Glomerular endothelial cell (primary cell): ENCODE data around the gene HGFAC. TPM values are rescaled to one million over a fixed set of nuclear protein-coding genes. Genes with fewer than 3 reads are reported as not detected.

Experiments used
- DNase-seq: peaks from one replicate; pipeline ENCODE4 v3.0.0-alpha.2; 2011; ENCODE audit warnings: low read depth, low spot score; ENCODE audit errors: extremely low read depth
- total RNA-seq: library from RNA; depleted of rRNA; stranded (reverse); fragments of >200 nt; gene quantifications from 2 replicates; pipeline ENCODE4 v1.2.3, GENCODE V29; 2015

HGFAC gene
- total RNA-seq, 1 donor from 2014 or later: 0.64 TPM

DNA sequence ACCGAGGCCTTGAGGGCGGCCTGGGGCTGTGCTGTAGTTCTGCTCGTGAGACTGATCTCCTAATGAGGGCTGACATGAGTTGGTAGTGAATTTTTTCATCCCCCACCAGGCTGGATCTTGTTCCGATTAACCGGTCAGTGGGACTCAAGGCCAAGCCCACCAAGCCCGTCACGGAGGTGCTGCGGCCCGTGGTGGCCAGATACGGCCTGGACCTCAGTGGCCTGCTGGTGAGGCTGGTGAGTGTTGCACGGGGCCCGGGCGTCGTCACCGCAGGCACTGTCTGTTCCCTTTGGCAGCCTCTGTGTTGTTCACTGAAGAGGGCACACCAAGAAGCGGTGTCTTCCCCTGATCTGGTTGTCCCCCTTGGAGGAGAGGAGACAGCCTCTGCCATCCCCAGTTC, 18.4 kb upstream of the HGFAC start:
- no peak for DNase-seq

DNA sequence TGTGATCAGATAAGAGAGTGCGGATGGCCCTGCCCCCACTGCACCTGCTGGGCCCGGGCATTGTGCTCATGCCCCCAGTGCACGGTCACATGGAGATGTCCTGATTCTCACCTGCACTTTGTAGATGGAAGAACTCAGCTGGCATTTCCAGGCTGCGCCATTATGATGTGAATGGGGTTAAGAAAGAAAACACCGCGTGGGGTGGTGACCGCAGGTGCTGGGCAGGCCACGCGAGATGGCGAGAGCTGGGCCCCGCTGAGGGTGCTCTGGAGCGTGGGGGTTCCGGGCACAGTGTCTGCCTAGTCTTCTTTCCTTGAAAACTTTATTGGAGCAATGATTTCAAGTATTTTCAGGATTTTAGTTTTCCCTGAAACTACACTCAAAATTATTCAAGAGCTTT, 17.8 kb upstream of the HGFAC start:
- DNase-seq: no peak

DNA sequence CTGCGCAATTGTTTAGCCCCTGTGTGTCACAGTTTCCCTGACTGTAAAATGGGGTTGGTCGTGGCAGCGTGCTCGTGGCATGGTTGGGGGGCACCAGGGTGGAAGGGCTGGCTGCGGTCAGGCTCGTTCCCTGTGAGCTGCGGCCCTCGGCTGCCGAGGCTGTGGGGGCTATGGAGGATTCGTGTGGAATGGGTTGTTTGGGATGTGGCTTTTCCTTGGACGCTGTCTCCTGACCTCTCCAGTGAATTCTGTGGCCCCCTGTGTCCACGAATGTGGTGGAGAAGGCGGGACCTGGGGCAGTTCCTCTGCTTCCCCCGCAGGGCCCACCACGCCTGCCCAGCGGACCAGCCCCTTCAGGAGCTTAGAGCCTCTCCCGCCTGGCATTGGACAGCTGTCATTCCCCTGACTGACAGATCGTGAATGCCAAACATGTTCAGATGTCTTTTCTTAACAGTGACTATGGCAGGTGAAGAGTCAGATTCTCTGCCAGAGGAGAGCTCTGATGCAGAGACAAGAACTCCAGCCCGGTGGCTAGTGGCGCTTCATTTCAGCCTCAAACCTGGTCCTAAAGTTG, 17.2 kb upstream of the HGFAC start:
- DNase-seq: no peak

DNA sequence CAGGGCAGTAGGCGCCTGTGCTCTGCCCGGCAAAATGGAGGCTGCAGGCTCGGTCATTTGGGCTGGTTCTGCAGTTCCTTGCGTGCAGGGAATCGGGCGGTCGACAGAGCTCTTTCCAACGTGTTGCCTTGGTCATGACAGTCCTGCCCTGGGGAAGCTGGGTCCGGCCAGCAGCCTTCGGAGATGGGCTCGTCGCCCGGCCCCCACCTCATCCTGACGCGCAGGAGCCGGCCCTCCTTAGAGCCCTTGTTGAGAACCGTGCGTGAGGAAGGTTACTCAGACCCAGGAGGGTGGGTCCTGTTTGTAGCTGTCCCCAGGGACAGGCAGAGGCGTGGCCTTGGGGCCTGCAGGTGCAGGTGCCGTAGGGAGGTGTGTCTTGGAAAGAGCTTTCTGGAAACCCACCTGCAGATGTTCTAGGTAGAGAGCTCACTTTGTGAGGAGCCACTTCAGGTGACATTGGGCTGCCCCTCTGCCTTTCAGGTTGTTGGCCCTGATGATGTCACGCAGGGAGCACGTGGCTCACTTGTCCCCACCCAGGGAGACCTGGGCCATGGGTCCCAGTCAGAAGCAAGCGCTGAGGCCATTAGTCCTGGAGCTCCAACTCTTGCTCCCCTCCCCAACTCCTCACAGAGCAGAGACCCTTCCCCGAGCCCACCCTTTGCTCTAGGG, 15.2 kb upstream of the HGFAC start:
- no peak for DNase-seq

DNA sequence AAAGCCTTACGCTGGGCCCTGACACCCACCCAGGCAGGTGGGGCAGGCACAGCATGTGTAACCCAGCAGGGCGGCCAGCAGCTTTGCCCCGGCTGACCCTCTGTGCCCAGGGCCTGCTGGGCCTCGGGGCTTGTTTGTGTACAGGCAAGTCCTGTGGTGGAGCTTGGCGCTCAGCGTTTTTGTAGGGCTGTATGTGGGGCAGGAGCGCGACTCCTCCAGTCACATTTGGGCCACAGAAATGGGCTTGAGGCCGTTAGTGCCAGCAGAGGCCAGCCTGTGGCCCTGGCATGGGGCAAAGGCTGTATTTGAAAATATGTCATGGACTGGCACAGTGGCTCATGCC, 14.7 kb upstream of the HGFAC start:
- no peak for DNase-seq

DNA sequence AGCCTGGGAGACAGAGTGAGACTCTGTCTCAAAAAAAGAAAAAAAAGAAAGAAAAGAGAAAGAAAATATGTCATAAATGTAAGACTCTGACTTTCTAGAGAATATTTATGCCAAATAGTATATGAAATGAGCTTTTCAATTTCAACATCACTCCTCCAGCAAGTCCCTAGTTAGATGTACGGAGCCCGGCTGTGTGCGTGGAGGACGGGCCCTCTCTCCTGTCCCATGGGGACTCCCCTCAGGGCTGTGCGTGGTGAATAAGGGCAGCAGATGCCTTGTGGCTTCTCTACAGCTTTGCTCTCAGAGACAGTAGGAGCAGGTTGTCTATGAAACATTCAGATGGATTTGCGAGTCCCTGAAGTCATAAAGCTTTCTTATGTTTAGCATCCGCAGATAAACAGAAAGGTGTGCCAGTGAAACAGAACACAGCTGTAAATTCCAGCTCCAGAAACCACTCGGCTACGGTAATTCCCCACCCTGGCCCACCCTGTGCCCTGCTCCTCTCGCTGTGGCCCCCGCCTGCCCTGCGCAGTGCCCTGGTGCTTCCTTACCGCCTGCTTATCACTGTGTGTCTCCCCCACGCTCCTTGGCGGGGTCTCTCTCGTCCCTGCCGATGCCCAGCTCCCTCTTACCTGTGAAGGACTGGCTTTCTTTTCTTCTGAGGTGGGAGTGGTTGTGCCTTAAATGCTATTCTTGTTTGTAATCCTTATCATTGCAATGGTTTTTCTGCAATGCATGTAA, 13.9 kb upstream of the HGFAC start:
- DNase-seq: no peak

DNA sequence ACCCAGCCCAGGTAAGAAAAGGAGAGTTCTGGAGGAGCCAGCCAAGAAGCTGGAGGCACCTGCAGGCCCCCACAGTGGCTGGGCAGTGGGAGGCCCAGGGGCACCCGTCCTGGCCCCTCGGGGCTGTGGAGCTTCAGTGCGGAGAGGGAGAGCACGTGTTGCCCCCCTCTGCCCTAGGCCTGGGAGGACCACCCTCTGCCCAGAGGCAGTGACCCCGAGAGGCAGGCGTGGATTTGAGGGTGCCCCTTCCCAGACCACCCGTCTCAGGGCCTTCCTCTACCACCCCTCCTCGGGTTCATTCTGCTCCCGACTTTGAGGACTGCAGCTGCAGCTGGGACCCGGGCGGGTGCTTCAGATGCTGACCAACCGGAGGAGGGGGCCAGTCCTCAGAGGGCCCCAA, 12.1 kb upstream of the HGFAC start:
- no peak for DNase-seq

DNA sequence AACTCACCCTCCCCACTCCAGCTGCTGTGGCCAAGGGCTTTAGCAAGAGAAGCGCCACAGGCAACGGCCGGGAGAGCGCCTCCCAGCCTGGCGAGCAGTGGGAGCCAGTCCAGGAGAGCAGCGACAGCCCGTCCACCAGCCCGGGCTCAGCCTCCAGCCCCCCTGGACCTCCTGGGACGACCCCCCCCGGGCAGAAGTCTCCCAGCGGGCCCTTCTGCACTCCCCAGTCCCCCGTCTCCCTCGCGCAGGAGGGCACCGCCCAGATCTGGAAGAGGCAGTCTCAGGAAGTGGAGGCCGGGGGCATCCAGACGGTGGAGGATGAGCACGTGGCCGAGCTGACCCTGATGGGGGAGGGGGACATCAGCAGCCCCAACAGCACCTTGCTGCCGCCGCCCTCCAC, 11.2 kb upstream of the HGFAC start:
- DNase-seq: no peak

DNA sequence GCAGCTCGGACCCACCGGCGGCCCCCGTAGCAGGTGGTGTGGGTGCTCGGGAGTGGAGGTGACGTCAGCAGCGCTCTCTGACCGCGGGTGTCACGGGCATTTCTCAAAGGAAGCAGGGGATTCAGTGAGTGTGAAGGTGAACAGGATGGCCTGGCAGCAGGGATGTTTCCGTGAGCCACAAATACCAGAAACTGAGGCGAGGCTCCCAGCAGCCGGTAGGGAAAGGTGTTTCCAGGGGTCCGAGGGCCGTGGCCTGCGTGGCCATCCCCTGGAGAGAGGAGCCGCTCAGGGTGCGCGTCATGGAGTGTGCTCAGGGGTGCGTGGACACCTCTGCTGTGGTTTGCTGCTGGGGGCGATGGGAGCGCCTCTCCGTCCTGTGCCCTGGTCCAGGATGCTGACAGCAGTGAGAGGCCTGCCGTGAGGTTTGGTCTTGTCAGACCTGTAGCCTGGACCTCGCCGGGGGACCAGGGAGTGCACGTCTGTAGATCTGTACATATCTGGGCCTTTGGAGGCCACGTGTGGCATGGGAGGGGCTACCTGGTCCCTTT, 10.2 kb upstream of the HGFAC start:
- no peak for DNase-seq

DNA sequence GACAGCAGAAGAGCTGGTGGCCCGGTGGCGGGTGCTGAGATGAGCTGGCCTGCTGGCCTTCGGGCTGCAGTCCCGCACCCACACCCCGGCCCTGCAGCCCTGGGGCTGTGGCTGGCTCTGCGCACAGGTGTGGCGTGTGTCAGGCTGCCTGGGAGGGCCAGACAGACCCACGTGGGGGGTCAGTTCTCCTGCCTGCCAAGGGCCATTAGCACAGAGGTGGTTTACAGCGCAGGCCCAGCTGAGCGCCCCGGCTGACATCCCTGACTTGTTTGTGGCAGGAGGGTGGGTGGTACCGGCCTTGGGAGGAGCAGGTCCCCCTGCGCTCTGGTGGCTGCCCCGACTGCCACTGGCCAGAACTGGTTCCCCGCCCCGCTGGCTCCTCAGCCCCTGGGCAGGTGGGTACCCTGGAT, 9.4 kb upstream of the HGFAC start:
- DNase-seq: no peak

DNA sequence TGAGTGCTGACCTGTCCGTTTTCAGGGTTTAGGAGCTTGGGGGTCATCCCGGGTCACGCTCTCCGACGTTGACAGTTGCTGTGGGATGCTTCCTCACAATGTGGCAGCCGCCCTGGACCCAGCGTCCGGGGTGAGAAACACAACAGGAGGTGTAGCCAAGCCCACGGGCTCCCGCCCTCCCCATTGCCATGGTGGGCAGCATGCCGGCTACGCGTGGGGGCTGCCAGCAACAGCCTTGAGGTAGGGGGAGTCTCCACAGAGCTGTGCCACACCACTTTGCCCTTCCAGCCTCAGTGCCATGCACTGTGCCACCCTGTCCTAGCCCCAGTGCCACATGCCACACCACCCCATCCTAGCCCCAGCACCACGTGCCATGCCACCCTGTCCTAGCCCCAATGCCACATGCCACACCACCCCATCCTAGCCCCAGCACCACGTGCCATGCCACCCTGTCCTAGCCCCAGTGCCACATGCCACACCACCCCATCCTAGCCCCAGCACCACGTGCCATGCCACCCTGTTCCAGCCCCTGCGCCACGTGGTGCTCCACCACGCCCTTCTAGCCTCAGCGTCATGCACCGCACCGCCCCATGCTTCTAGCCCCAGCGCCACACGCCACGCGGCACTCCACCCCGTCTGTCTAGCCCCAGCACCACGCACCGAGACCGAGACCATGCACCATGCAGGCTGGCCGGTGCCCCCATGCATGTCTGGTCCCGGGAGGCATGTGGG, 8.5 kb upstream of the HGFAC start:
- no peak for DNase-seq

DNA sequence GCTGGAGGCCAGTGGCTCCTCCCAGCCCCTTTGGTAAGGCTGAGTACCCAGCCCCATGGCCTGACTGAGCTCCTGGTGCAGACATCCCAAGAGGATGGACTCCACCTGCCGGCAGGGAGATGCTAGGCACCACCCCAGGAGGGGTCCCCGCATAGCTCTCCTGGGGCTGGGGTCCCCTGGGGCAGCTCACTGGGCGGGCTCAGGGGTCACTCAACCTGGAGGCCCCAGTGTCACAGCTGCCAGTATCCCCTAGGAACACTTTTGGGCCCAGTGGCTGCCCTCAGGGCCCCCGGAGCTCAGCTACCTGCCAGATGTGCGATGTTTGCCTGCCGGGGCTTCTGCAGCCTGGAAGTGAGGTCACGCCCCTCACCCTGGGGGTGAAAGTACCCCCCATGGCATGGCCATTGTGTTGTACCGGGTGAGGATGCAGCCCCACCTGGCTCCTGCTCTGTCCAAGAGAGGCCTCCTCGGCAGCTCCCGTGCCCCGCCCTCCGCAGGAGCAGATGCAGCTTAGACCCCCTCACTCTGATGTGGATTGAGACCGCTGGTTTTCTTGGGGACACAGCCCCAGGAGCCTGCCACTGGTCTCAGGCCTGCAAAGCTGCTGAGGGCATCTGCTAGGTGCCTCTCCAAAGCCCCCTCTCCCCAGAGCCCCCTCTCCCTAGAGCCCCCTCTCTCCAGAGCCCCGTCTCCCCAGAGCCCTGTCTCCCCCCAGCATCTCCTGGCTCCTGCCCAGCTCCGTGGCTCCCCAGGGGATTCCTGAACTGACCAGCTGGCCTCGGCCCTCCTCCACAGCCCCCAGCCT, 6.7 kb upstream of the HGFAC start:
- DNase-seq: no peak

DNA sequence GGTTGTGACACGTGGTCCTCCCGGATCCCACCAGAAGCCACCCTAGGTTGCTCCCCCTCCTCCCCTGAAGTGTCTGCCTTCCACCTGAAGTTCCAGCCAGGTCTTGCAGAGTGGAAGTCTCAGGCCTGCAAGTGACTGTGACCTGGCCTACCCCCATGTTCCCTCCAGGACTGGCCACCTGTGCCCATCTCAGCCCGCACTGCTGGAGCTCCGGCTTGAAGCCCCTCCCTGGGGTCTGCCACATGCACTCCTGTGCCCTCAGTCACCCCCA, 6.1 kb upstream of the HGFAC start:
- DNase-seq: no peak

DNA sequence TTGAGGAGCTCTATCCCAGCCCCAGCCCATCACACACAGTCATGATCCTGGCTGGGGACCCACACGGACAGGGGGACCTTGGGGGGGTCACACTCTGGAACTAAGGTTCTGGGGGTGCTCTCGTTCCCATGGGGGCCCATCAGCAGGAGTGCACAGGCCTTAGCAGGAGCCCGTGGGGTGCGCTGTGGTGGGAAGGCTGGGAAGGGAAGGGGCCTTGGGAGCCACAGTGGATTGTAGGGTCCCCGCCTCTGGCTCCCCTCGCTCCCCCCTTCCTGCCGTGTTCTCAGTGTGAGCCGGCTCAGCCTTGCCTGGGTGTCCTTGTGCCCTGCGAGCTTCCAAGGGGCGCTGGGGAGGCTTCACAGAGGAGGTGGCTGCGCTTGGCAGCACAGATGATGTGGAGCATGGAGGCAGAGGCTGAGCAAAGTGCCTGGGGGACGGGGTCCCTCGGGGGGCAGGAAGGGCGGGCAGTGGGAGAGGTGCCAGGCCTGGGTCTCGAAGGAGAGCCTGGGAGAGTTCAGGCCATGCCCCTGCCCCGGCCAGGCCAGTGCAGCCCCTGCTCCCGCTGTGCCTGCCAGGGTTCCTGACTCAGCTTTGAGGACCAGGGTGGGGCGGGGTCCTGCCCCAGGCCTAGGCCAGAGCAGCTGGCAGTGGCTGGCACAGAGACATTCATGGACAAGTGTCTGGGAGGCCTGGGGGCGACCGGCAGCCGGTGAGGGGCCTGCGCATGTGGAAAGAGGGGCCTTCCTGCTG, 5.5 kb upstream of the HGFAC start:
- no peak for DNase-seq

DNA sequence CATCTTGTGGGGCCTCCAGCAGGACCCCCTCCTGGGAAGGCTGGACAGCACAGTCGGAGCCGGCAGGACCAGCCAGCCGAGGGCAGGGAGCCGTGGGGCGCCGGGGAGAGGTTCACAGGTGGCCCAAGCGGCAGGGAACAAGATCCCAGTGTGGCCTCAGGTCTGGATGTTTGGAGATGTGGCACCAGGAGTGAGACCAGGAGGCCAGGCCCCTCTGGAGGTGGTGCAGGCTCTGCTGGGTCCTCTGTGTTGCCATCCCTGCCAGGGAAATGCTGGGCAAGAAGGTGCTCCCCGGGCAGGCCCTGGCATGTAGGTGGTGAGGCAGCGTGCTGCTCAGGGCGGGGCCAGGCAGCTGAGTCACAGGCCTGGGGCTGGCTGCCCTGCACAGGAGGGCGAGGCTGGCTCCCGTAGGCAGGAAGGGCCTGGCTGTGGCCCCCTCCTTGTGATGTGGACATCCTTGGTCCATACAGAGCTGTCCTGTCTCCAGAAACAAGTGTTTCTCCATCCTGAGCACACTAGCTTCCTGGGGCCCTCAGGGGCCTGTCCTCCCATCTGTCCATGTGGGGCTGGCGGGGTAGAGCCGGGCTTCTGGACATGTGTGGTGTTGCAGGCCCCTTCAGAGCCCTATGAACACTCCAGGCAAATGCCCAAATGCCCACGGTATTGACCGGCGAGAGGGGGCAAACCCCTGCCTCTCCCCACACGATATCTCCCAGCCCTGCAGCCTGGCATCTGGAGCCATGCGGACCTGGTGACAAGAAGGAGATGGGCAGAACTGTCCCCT, 4.8 kb upstream of the HGFAC start:
- no peak for DNase-seq

DNA sequence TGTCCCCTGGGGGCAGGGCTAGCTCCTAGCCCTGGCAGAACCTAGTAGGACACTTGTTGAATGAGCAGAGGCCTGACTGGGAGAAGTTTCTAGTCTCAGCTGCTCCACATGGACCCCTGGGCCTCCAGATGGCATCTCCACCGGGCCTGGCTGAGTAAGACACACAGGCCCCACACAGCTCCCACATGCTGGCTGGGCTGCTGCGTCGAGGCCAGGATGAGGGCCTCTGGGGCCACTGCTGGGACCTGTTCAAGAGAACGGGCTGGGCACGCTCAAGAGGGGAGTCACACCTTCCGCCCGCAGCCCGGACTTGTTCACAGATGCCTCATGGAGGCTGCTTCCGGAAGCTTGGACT, 4.2 kb upstream of the HGFAC start:
- DNase-seq: no peak

DNA sequence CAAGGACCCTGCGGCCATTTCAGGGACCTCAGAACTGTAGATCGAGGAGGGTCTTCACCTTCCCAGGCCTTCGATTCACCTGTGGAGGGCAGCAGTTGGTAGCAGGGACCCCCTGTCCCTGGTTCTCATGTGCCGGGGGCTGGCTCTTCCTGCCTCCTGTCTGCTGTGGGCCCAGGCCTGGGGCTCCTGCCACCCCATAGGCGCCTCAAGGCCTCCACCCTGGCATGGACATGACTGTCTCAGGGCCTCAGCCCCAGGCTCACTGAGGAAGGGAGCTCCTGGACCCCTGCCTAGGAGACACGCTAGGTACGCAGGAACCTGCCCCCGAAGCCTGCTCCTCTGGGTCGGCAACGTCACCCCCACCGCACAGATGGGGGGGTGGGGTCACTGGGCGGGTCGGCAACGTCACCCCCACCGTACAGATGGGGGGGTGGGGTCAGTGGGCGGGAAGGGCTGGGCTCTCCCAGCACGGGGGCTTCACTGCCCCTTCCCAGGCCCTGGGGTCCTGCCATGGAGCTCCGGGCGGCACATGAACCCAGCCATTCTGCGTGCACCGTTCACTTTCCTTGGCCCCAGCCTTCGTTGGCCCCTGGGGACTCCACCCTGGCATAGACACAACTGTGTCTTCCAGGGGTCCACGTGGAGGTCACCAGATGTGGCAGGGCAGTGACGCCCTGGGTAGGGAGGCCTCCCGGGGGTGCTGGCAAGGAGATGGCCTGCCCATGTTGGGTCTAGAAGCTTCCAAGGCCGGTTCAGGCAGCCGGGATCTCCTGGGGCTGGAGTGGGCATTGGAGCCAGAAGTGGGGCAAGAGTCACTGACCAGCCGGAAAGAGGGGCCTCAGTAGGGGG, 3.5 kb upstream of the HGFAC start:
- no peak for DNase-seq

DNA sequence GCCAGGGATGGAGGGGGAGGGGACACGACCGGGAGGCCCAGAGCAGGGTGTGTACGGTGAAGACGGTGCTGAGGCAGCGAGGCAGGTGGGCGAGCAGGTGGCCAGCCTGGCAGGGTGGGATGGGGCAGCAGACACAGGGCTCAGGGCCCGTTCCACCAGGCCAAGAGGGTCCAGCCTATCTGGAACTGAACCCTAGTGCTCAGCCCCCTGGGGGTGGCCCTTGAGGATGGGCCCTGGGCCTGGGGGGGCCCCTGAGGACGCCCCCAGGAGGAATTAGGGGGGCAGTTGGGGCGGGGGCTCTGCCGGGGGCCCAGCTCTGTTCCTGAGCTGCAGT, 3.0 kb upstream of the HGFAC start:
- DNase-seq: no peak

DNA sequence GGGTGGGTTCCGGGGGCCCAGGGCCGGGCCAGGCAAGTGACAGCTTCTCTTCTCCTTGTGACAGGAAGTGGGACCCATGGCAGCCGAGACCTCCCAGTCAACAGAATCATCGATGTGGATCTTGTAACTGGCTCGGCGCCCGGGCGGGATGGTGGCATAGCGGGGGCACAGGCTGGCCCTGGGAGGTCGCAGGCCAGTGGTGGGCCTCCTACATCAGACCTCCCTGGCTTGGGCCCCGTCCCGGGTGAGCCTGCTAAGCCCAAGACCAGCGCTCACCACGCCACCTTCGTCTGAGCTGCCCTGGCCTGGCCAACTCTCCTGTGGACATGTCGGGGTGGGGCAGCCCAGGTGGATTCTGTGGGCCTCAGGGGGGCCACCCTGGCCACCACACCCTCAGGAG, 2.4 kb upstream of the HGFAC start:
- DNase-seq: no peak
